Measurements from ENCODE around the gene U2SURP. TPM values are rescaled to one million over a fixed set of nuclear protein-coding genes. Genes with fewer than 3 reads are reported as not detected.
"Not testable (repeated sequence)": the region's sequence is repeated elsewhere in the genome, so short reads cannot be mapped to it uniquely, and the experiment has no call there.

Gene U2SURP
- total and polyA plus RNA-seq, 5 experiments from 2014 or later = 110 to 169 (median 131) TPM

- peaks cover 0 to 82% (median 15%) of the 10 kb centered on the region in 3 donors for H3K36me3 Mint-ChIP-seq
- peaks cover 0 to 11% (median 10%) of the 10 kb centered on the region in 4 donors for H3K4me1 Mint-ChIP-seq
- POLR2A ChIA-PET = no interaction called here
- H3K9me3 Mint-ChIP-seq = no peaks in the 10 kb centered on the region
- H3K27ac Mint-ChIP-seq = peak overlapping the region in 4 of 10 donors; percentile 0 to 61 (median 24)
- ATAC-seq = no peak
- no peak overlapping the region for H3K4me3 Mint-ChIP-seq
- DNase-seq = no peak
- H3K27me3 Mint-ChIP-seq = no peaks in the 10 kb centered on the region
Observed at GRCh38 chr3:143035466-143036211, 34.3 kb downstream of the U2SURP start.

GRCh38 chr3:143036557-143036956 is 35.2 kb downstream of the U2SURP start:
- Mint-ChIP-seq H3K27ac (peak overlapping the region in 6 of 10 donors; percentile 0 to 63 (median 44)), H3K9me3 (no peaks in the 10 kb centered on the region), H3K4me1 (peaks cover 0 to 11% (median 10%) of the 10 kb centered on the region in 4 donors), H3K4me3 (peak overlapping the region in 1 of 10 donors; percentile 56), H3K36me3 (peaks cover 0 to 78% (median 13%) of the 10 kb centered on the region in 3 donors), H3K27me3 (no peaks in the 10 kb centered on the region)
- POLR2A ChIA-PET = no interaction called here
- no peak for DNase-seq
- ATAC-seq = peak in 1 of 2 donors; percentile 37

GRCh38 chr3:143037867-143038266 is 36.5 kb downstream of the U2SURP start:
- Mint-ChIP-seq H3K4me3 (no peak overlapping the region), H3K4me1 (peaks cover 0 to 11% (median 10%) of the 10 kb centered on the region in 4 donors), H3K9me3 (no peaks in the 10 kb centered on the region), H3K36me3 (peaks cover 0 to 79% (median 11%) of the 10 kb centered on the region in 3 donors), H3K27ac (no peak overlapping the region), H3K27me3 (no peaks in the 10 kb centered on the region)
- POLR2A ChIA-PET = no interaction called here
- ATAC-seq (no peak), DNase-seq (no peak)

GRCh38 chr3:143040261-143040879 is 39.0 kb downstream of the U2SURP start:
- Mint-ChIP-seq H3K36me3 (peaks cover 6 to 85% (median 20%) of the 10 kb centered on the region in 3 donors), H3K27ac (peak overlapping the region in 1 of 10 donors; percentile 43), H3K4me1 (peaks cover 0 to 11% (median 10%) of the 10 kb centered on the region in 4 donors), H3K9me3 (no peaks in the 10 kb centered on the region), H3K27me3 (no peaks in the 10 kb centered on the region), H3K4me3 (no peak overlapping the region)
- POLR2A ChIA-PET = no interaction called here
- ATAC-seq = no peak
- peak in 1 of 10 donors; percentile 3 for DNase-seq

GRCh38 chr3:143041903-143042302 is 40.5 kb downstream of the U2SURP start:
- Mint-ChIP-seq H3K4me3 (no peak overlapping the region), H3K27me3 (no peaks in the 10 kb centered on the region), H3K36me3 (peaks cover 9 to 78% (median 21%) of the 10 kb centered on the region in 3 donors), H3K4me1 (peaks cover 0 to 2% (median under 1%) of the 10 kb centered on the region in 4 donors), H3K9me3 (no peaks in the 10 kb centered on the region), H3K27ac (no peak overlapping the region)
- POLR2A ChIA-PET = no interaction called here
- DNase-seq (no peak), ATAC-seq (no peak)

- peaks cover 0 to 5% (median 0%) of the 10 kb centered on the region in 4 donors for H3K4me1 Mint-ChIP-seq
- H3K27ac Mint-ChIP-seq = peak overlapping the region in 2 of 10 donors; percentile 51 to 53
- no peak for ATAC-seq
- POLR2A ChIA-PET = no interaction called here
- H3K9me3 Mint-ChIP-seq = no peaks in the 10 kb centered on the region
- no peaks in the 10 kb centered on the region for H3K27me3 Mint-ChIP-seq
- no peak for DNase-seq
- peak overlapping the region in 1 of 10 donors; percentile 50 for H3K4me3 Mint-ChIP-seq
- peaks cover 9 to 75% (median 25%) of the 10 kb centered on the region in 3 donors for H3K36me3 Mint-ChIP-seq
Observed at GRCh38 chr3:143045639-143046038, 44.3 kb downstream of the U2SURP start.

GRCh38 chr3:143046075-143046474 is 44.7 kb downstream of the U2SURP start:
- H3K4me1 Mint-ChIP-seq, ATAC-seq, DNase-seq, H3K27me3 Mint-ChIP-seq, H3K9me3 Mint-ChIP-seq, H3K4me3 Mint-ChIP-seq, POLR2A ChIA-PET, H3K27ac Mint-ChIP-seq: not testable (repeated sequence)
- H3K36me3 Mint-ChIP-seq = peaks cover 9 to 76% (median 26%) of the 10 kb centered on the region in 3 donors

GRCh38 chr3:143054011-143054410 is 52.6 kb downstream of the U2SURP start:
- Mint-ChIP-seq H3K27me3 (no peaks in the 10 kb centered on the region), H3K4me1 (peaks cover 0 to 4% (median 0%) of the 10 kb centered on the region in 4 donors), H3K9me3 (no peaks in the 10 kb centered on the region), H3K4me3 (no peak overlapping the region), H3K27ac (no peak overlapping the region), H3K36me3 (peaks cover 4 to 92% (median 21%) of the 10 kb centered on the region in 3 donors)
- POLR2A ChIA-PET = no interaction called here
- DNase-seq = no peak
- ATAC-seq = no peak

GRCh38 chr3:143056372-143056771 is 55.0 kb downstream of the U2SURP start:
- POLR2A ChIA-PET = no interaction called here
- Mint-ChIP-seq H3K4me3 (no peak overlapping the region), H3K27me3 (no peaks in the 10 kb centered on the region), H3K27ac (peak overlapping the region in 1 of 10 donors; percentile 22), H3K4me1 (peaks cover 0 to 11% (median 4%) of the 10 kb centered on the region in 4 donors), H3K36me3 (peaks cover 4 to 87% (median 22%) of the 10 kb centered on the region in 3 donors), H3K9me3 (no peaks in the 10 kb centered on the region)
- no peak for DNase-seq
- ATAC-seq = no peak

GRCh38 chr3:143060906-143061305 is 59.5 kb downstream of the U2SURP start:
- peaks cover 0 to 48% (median 15%) of the 10 kb centered on the region in 3 donors for H3K36me3 Mint-ChIP-seq
- ATAC-seq (no peak), DNase-seq (no peak)
- H3K9me3 Mint-ChIP-seq = no peaks in the 10 kb centered on the region
- peak overlapping the region in 3 of 10 donors; percentile 0 to 38 (median 33) for H3K27ac Mint-ChIP-seq
- H3K27me3 Mint-ChIP-seq = no peaks in the 10 kb centered on the region
- POLR2A ChIA-PET = no interaction called here
- peaks cover 0 to 11% (median 5%) of the 10 kb centered on the region in 4 donors for H3K4me1 Mint-ChIP-seq
- H3K4me3 Mint-ChIP-seq = no peak overlapping the region

GRCh38 chr3:143063018-143063417 is 61.6 kb downstream of the U2SURP start:
- Mint-ChIP-seq H3K9me3 (no peaks in the 10 kb centered on the region), H3K4me1 (peaks cover 0 to 11% (median 7%) of the 10 kb centered on the region in 4 donors), H3K27ac (peak overlapping the region in 1 of 10 donors; percentile 19), H3K27me3 (no peaks in the 10 kb centered on the region), H3K36me3 (peaks cover 0 to 29% (median 7%) of the 10 kb centered on the region in 3 donors), H3K4me3 (no peak overlapping the region)
- ATAC-seq = no peak
- DNase-seq = no peak
- POLR2A ChIA-PET = no interaction called here

GRCh38 chr3:143064777-143065176 is 63.4 kb downstream of the U2SURP start:
- Mint-ChIP-seq H3K4me3 (no peak overlapping the region), H3K36me3 (peaks cover 0 to 13% (median 7%) of the 10 kb centered on the region in 3 donors), H3K9me3 (no peaks in the 10 kb centered on the region), H3K27me3 (no peaks in the 10 kb centered on the region), H3K27ac (peak overlapping the region in 1 of 10 donors; percentile 1), H3K4me1 (peaks cover 0 to 11% (median 7%) of the 10 kb centered on the region in 4 donors)
- ATAC-seq (no peak), DNase-seq (no peak)
- POLR2A ChIA-PET = no interaction called here

- DNase-seq (no peak), ATAC-seq (no peak)
- peaks cover 0 to 8% (median 5%) of the 10 kb centered on the region in 4 donors for H3K4me1 Mint-ChIP-seq
- POLR2A ChIA-PET = no interaction called here
- no peaks in the 10 kb centered on the region for H3K27me3 Mint-ChIP-seq
- H3K9me3 Mint-ChIP-seq = no peaks in the 10 kb centered on the region
- H3K4me3 Mint-ChIP-seq = no peak overlapping the region
- H3K36me3 Mint-ChIP-seq = peaks cover 0 to 7% (median 7%) of the 10 kb centered on the region in 3 donors
- peak overlapping the region in 2 of 10 donors; percentile 1 to 20 for H3K27ac Mint-ChIP-seq
Observed at GRCh38 chr3:143065364-143065763, 64.0 kb downstream of the U2SURP start.

All from naive thymus-derived CD8-positive, alpha-beta T cell (primary cell).